Head of caudate nucleus (tissue), 42 donors: ENCODE results near the gene KCTD10.

Source experiments
- DNase-seq, 42 donors: peaks; one replicate each; pipeline versions ENCODE4 v3.0.0 to v3.0.0-alpha.2; 2020 to 2021; ENCODE audit warnings: mixed read lengths in 7 of 42
- intact Hi-C: fragments of 100-400 bp; cut with DNase I; formaldehyde crosslinking; loops from one replicate; pipeline ENCODE4 v1.15.0; 2022

Gene KCTD10

DNA sequence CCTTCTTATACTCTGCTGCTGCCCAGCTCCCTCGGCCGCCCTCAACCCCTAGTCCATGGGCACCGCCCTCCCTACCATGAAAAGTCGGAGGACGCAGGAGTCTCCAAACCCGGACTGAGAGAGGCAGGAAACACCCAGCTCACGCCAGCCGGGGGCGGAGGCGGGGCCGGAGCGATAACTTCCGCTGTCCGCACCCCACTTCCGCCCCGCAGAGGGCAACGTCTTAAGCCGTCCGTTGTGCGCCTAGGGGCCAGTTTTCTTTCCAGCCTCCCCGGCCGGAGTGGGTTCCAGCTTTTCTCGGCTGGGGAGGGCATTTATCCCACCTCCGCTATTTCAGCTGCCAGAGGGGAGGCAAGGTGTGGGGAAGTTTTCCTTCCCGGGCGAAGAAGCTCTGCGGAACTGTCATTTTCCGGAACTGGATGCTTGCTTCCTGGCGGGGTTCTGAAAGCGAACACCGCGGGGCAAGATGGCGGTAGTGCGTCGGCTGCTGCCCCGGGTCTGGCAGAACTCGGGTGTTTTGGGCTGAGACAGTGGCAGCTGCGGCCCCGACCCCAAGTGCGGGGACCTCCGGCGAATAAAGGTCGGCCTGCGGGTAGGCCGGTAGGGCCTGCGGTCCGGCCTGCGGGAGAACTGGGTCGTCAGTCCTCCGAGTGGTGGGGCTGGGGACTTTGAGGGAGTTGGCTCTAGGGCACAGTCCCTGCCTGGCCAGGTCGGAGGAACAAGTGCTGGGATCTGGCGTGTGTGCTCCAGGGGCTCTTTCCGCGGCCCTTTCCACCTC is at the start of gene KCTD10, which contains the start of gene UBE3B:
TSS of gene KCTD10 (minus strand) at position 116 of the 778 bp plus-strand sequence. CDS start at position 78, 38 bp downstream.
TSS of gene UBE3B (plus strand) at position 450 of the 778 bp plus-strand sequence. CDS start 5,918 bp downstream, outside the sequence.
- intact Hi-C loops = no loop called here
- DNase-seq = peak; percentile 54 to 94 (median 86)

- intact Hi-C loops = no loop called here
- no peak for DNase-seq
These were observed 48.1 kb upstream of the KCTD10 start for GRCh38 chr12:109525279-109525585.

GRCh38 chr12:109524466-109525278 is 47.6 kb upstream of the KCTD10 start:
- no peak for DNase-seq
- intact Hi-C loops = loop anchor here (5.0 kb wide), 1 partner anchor 253 kb away; no protein-coding TSS in a partner anchor

- intact Hi-C loops = loop anchor here (5.0 kb wide), 1 partner anchor 254 kb away; no protein-coding TSS in a partner anchor
- no peak for DNase-seq
These were observed 46.4 kb upstream of the KCTD10 start for GRCh38 chr12:109523504-109523903.

DNA sequence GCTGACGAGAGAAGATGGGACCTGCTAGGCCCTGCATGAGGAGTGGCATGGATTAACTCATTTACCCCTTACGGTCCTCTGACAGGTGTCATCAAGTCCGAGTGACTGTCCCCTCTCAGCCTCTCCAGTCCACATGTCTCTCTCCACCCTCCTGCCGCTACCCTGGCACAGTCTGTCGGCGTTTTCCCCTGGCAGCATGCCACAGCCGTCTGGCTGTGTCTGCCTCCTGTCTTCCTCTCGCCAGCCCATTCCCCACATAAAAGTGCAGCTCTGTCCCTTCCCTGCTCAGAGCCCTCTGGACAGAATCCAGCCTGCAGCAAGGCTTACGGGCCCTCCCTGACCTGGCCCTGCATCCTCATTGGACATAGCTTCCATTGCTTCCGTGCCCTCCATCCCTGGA is 46.0 kb upstream of the KCTD10 start:
- intact Hi-C loops = loop anchor here (5.0 kb wide), 1 partner anchor 254 kb away; no protein-coding TSS in a partner anchor
- DNase-seq = peak in 34 of 42 donors; percentile 34 to 83 (median 56)

GRCh38 chr12:109521831-109522230 is 44.7 kb upstream of the KCTD10 start:
- DNase-seq = no peak
- intact Hi-C loops = loop anchor here (5.0 kb wide), 1 partner anchor 255 kb away; no protein-coding TSS in a partner anchor

DNA sequence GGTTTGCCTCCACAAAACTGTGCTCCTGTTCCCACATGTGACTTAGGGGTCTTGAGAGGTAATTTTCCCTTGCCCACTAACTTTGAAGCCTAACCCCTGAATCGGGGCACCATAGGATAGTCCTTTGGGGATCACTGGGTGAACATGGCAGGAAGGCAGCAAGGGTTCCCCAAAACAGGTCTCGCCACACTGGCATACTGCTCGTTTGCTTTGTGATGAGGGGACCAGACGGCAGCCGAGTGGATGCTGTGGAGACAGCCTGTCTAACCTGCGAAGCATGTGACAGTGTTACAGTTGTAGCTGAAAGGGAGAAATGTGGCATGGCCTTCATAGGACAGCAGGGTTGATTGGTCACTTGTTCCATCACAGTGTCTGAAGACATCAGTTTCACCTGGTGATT is 42.7 kb upstream of the KCTD10 start:
- intact Hi-C loops = loop anchor here (5.0 kb wide), 1 partner anchor 258 kb away; no protein-coding TSS in a partner anchor
- no peak for DNase-seq

DNA sequence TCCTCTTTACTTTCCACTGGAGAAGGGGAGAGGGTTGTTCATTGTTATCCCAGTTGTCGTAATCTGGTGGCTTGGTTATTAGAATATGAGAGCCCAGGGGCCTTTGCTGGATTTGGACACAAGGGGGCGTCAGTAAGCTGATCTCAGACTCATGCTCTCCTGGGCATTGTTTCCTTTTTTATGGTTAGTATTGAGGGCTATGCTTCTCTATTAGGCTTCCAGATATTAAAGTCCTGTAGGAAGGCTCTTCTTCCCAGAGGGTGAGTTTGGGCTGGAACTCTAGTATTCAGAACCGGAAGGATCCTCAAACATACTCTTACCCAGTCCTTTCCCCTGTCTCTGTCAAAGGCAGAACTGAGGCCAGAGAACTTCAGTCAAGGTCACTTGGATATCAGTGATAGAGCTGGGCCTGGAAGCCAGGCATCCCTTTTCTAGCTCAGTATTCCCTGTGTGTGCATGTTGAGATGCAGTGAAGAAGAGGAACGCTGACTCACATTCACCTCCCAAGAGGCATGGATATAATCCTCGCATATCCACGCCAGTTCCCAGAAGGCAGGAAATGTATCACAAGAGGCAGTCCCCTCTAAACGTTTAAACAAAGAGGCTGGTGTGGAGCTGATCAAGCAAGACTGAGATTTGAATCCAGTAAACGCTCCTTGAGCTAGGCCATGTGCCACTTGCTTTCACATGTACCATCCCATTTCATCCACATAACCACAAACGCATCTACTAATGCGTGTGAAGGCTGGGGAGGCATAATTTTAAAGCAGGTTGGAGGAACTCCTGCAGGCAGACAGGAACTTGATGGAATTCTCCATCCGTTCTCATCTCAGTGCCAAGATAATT is 41.9 kb upstream of the KCTD10 start:
- intact Hi-C loops = no loop called here
- peak in 41 of 42 donors; percentile 42 to 94 (median 81) for DNase-seq

DNA sequence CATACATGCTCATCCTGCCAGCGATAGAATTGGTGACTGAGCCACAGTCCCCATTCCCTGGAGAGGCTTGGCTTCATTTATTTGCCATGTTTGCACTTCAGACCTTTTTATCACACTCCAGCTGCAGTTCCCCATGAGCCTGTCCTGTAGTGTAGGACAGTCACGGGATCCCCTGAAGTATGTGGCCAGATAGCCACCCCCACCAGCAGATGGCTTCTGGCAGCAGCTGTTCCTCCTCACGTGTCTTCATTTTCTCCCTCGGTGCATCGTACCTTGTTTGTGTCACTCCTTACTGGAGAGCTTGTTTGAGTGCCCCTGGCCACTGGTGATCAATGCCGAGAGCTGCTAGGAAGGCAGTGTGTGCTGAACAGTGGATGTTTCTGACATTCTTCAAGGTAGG is 40.5 kb upstream of the KCTD10 start:
- no peak for DNase-seq
- intact Hi-C loops = no loop called here

DNA sequence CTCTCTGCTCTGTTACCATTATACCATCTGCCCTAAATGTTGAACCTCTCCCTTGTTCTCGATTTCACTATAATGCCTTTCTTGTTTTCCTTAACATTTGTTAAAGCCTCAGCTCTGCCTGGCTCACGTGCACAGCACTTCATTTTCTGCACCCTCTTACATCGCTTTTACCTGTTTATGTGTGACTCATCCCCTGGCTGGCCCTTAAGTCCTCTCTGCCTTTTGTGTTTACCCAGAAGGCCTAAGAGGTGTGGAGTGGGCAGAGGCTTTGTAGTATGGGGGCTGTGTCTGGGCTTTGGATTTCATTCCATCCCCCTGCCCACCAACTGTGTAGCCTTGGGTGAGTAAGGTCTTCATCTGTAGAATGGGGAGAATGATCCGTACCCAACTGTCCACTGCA is 36.9 kb upstream of the KCTD10 start:
- intact Hi-C loops = no loop called here
- no peak for DNase-seq

DNA sequence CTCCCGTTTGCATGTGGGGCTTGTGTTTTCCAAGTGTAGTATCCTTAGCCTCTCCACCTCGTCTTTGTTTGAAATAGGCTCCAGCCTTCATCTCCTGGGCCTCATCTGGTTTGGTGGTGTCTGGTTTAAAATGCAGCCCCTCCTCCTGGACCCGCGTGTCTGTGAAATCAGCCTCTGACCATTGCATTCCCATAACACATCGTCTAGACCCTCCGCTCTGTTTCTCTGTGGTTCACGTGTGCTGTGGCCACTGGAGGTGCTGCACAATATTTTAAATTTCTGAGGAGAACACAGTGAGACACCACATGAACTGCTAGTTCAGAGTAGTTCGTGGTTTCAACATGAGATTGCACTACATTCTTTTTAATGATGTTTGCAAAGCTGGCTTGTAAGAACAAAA is 36.0 kb upstream of the KCTD10 start:
- DNase-seq = no peak
- intact Hi-C loops = no loop called here

DNA sequence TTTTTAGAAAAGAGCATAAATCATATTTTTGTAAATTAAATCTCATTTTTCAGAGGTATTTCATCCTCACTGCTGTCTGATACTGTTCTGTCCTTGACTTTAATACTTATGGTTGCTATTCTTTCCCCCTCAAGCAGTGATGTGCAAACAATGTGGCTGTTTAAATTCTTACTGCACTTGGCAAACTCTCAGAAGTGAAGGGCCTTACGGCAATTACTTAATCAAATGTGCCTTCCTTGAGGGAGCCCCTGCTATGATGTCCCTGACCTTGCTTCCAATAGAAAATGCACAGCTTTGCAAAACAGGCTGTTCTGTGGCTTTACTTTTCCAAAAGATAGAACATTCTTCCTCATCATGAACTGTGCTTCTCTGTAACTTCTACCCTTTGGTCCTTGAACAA is 35.5 kb upstream of the KCTD10 start:
- intact Hi-C loops = no loop called here

DNA sequence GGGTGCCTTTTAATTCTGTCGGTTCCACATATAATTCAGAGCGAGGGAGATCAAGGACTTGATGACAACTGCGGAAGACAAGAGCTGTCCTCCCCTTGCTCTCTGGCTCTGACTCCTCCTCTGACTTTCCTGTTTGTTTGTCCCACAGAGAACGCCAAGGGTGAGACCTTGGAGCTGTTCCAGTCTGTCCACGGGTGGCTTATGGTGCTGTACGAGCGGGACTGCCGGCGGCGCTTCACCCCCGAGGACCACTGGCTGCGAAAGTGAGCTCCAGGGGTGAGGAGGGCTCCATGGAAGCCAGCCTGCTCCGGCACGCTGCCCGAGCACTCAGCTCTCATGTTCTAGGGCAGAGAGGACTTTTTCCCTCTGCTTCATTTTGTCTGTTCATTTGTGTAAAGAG is 33.1 kb upstream of the KCTD10 start:
- DNase-seq = no peak
- intact Hi-C loops = no loop called here

More for the DNA sequence above, 35.5 kb upstream of the KCTD10 start:
- no peak for DNase-seq

GRCh38 chr12:109504068-109504467 is 27.0 kb upstream of the KCTD10 start:
- intact Hi-C loops = no loop called here
- no peak for DNase-seq

GRCh38 chr12:109503611-109504010 is 26.5 kb upstream of the KCTD10 start:
- intact Hi-C loops = no loop called here
- DNase-seq = no peak

DNA sequence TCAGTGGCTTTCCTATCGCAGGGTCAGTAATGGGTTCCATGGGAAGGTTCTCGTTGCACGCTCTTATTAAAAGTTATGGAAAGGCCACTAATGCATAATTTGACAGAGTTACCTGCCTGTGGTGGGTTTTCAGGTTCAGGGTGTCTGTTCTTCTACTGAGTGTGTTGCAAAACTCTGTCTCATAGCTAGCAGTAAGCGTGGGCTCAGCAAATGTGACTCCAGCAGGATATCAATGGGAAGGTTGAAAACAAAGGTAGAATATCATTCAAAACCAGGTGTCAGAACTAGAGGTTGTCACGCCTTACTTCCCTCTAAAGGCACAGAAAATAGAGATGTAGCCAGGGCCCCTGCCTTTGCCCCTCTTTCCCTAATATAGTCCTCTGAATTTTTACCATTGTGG is 25.2 kb upstream of the KCTD10 start:
- intact Hi-C loops = no loop called here
- DNase-seq = peak in 23 of 42 donors; percentile 10 to 76 (median 47)

DNA sequence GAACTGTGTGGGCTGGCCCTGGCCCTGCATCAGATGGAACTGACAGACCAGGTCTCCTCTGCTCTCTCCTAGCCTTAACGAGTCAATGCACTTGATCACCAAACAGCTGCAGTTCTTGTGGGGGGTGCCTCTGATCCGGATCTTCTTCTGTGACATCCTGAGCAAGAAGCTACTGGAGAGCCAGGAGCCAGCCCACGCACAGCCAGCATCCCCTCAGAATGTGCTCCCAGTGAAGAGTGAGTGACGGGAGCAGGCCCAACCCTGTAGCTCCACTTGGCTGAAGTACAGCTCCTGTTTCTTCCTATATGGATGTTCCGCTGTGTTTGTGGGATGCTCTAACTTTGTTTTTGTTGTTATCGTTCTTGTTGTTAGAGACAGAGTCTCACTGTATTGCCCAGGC is 24.2 kb upstream of the KCTD10 start:
- DNase-seq = peak in 26 of 42 donors; percentile 20 to 75 (median 55)
- intact Hi-C loops = no loop called here

GRCh38 chr12:109500406-109501185 is 23.5 kb upstream of the KCTD10 start:
- peak in 40 of 42 donors; percentile 26 to 87 (median 68) for DNase-seq
- intact Hi-C loops = no loop called here
